GM19468 (cell line): Measurements from ENCODE around the gene MEFV.

Experiments
- ATAC-seq: cut with Tn5 transposase; IDR thresholded peaks from one replicate; pipeline ENCODE4 v1.9.1; 2021; ENCODE audit warnings: mild to moderate bottlenecking, moderate library complexity, moderate number of reproducible peaks; ENCODE audit not compliant: unreplicated experiment; ENCODE audit errors: extremely low read depth

Gene MEFV, protein sequence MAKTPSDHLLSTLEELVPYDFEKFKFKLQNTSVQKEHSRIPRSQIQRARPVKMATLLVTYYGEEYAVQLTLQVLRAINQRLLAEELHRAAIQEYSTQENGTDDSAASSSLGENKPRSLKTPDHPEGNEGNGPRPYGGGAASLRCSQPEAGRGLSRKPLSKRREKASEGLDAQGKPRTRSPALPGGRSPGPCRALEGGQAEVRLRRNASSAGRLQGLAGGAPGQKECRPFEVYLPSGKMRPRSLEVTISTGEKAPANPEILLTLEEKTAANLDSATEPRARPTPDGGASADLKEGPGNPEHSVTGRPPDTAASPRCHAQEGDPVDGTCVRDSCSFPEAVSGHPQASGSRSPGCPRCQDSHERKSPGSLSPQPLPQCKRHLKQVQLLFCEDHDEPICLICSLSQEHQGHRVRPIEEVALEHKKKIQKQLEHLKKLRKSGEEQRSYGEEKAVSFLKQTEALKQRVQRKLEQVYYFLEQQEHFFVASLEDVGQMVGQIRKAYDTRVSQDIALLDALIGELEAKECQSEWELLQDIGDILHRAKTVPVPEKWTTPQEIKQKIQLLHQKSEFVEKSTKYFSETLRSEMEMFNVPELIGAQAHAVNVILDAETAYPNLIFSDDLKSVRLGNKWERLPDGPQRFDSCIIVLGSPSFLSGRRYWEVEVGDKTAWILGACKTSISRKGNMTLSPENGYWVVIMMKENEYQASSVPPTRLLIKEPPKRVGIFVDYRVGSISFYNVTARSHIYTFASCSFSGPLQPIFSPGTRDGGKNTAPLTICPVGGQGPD

DNA sequence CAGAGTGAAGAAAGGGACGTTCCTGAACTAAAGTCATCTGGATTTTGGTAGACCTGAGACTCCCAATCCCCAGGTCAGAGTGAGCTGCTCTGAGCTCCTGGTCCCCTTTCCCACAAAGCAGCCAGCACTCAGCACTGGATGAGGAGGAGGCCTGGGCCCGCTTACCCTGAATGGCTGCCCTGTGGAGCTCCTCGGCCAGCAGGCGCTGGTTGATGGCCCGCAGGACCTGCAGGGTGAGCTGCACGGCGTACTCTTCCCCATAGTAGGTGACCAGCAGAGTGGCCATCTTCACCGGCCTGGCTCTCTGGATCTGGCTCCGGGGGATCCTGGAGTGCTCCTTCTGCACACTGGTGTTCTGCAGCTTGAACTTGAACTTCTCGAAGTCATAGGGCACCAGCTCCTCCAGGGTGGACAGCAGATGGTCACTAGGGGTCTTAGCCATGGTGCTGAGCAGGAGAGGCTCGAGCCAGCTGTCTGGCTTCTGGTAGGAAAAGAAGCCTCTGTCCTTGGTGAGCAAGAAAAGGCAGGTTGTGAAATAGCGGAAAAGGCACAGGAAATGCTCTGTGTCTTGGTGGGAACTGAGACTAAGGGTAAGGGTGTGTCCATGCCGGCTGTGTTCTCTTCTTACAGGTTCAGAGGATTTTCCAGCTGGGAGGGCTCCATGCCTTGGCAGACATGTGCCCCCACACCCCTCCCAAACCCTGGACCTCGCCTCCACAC lies at the start of gene MEFV:
TSS of gene MEFV (minus strand) at position 488 of the 720 bp plus-strand sequence. CDS start at position 442, 46 bp downstream.
- ATAC-seq: no peak

DNA sequence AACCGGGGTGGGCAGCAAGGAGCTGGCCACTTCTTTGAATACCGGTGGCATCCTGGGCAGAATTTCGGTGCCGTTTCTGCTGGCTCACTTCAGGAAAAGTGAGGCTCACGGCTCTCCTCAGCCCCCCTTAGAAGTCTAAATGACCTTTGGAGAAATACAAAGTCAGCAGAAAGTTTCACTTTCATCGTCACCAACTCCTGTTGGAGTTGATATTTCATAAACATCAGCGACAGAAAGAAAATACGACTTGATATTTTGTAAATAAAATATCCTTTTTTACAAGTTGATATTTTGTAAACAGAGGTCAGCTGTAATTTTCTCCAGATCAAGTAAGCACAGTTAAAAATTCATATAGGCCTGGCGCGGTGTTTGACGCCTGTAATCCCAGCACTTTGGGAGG lies 49.6 kb upstream of the MEFV start:
- ATAC-seq: no peak

DNA sequence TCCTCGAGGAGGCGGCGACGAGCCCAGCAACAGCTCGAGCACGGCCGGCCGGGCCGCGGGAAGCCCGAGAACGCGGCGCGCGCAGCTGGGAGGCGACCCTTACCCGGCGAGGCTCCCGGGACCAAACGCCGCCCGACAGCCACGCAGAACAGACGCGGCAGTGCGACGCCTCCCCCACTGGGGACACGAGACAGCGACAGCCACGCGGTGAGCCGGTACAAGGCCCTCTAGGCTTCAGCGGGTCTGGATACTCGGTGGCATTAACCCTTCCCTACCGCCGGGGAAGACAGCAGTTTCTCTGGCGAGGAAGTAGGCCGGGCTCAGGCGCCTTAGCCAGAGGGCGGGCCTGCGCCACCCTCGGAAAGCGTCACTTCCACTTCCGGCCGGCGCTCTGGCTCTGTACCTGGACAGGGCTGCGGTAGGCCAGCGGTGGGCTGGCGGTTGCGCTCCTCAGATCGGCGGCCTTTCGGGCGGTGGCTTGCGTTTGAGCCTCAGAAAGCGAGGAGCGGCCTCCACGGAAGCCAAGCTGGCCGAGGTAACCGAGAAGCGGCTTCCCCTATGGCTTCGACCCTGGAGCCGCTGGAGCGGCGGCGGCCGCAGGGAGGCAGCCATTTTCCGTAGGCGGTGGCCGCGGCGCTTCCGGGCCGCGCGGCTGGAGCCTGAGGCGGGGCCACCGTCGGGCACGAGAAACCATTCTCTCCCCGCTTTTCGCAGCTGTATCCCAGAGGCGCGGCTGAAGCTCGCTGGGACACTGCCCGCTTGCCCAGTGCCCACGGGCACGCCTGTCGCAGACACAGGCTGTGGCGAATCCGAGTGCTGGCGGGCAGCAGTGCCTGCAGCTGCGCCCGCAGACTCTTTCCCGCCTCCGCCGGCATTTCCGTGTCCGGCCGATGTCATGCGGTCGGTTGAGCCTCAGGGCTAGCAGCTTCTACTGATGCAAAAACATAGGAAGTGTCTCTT lies 49.0 kb upstream of the MEFV start, which contains the start of the genes TIGD7 and ZNF75A:
TSS of gene TIGD7 (minus strand) at position 322 of the 960 bp plus-strand sequence. CDS start 4,816 bp downstream, outside the sequence.
TSS of gene ZNF75A (plus strand) at position 389 of the 960 bp plus-strand sequence. CDS start 2,932 bp downstream, outside the sequence.
- ATAC-seq: peak; percentile 56

DNA sequence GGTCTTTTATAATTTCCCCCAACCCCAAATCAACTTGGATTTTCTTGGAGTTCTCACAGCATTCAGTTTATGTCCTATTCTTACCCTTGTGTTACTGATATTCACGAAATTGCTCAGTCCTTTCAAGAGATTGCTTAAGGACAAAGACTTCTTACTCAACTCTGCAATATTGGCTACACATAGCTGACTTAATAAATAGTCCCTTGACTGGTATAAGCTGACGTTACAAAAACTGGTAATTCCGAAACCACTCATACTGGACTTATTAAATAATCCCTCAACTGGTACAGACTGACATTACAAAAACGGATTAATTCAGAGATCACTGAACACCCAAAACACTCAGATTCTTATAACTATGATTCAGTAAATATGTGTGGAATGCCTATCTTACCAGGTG lies 47.9 kb upstream of the MEFV start:
- ATAC-seq: no peak

DNA sequence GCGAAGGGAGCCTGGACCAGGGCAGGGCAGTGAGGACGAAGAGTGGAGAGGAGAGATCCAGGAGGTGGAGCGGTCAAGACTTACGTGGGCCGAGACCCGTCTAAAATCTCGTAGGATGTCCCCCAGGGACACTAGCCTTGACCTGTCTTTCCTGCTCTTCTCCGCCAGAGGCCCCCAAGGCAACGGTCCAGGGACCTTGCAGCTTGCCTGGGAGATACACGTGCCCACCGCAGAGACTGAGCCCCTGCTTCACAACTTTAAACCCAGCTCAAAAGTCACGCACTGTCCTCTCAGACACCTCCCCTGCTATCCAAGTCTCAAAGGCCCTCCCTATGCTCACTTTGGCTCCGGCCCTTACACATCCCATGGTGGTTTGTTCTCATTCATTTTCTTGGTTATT lies 39.4 kb upstream of the MEFV start:
- no peak for ATAC-seq

DNA sequence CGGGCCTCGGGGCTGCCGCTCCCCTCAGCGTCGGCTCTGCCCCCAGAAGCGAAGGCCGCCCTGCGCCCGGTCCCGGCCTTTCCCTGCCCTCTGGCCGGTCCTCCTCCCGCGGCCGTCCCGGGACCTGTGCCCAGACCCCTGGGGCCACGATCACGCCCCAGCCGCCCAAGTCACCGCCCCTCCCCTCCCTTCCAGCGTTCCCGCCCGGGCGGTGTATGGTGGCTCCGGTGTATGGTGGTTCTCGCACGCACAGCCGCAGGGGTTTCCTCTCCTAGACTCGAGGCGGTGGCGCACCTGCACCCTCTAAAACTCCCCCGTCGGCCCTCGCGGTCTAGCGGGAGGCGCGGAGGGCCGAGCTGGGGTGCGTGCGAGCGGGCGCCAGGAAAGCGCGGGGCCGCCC lies 38.8 kb upstream of the MEFV start:
- no peak for ATAC-seq

DNA sequence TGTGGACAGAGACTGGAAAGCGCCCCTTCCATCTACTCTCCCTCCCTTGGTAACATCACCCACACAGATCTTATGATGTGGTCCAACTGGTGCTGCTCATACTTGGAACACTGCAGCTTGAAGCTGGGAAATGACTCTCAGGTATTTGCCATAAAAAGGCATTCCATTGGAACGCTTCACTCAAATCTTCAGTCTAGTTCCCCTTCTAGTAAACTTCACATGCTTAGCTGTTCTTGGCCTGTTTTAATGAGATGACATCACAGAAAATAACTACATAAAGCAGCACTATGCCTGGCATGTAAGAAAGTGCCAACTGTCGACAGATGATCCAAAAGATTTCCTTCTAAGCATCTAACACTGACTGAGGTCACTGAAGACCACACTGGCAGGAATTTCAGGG lies 36.2 kb upstream of the MEFV start:
- ATAC-seq: no peak

DNA sequence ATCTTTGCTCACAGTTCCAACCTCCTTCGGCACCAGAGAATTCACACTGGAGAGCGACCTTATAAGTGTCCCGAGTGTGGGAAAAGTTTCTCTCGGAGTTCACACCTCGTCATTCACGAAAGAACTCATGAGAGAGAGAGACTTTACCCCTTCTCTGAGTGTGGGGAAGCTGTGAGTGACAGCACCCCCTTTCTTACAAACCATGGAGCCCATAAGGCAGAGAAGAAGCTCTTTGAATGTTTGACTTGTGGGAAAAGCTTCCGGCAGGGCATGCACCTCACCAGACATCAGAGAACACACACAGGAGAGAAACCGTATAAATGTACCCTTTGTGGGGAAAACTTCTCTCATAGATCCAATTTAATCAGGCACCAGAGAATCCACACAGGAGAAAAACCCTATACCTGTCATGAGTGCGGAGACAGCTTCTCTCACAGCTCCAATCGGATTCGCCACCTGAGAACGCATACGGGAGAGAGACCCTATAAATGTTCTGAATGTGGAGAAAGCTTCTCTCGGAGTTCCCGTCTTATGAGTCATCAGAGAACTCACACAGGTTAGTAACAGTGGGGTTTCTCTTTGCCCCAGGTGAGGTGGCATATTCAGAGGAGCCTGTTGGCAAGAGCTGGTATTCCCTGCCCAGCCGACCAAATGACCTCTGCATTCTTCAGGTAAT lies 33.7 kb upstream of the MEFV start:
- ATAC-seq: no peak

DNA sequence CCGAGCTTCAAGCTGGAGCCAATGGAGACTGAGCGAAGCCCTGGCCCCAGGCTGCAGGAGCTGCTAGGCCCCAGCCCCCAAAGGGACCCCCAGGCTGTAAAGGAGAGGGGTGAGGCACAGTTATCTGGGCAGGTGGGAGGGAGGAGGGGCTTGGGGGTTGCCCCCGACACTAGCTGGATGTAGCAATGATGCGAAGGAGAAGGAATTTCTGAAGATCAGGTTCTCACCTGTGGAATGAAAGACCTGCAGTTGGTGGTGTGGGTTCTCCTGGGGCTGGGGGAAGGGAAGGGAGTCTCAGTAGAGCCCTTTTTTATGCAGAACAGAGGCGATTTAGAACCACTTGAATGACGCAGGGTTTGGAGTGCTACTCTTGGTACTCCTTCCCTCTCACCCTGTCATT lies 28.7 kb upstream of the MEFV start:
- no peak for ATAC-seq

DNA sequence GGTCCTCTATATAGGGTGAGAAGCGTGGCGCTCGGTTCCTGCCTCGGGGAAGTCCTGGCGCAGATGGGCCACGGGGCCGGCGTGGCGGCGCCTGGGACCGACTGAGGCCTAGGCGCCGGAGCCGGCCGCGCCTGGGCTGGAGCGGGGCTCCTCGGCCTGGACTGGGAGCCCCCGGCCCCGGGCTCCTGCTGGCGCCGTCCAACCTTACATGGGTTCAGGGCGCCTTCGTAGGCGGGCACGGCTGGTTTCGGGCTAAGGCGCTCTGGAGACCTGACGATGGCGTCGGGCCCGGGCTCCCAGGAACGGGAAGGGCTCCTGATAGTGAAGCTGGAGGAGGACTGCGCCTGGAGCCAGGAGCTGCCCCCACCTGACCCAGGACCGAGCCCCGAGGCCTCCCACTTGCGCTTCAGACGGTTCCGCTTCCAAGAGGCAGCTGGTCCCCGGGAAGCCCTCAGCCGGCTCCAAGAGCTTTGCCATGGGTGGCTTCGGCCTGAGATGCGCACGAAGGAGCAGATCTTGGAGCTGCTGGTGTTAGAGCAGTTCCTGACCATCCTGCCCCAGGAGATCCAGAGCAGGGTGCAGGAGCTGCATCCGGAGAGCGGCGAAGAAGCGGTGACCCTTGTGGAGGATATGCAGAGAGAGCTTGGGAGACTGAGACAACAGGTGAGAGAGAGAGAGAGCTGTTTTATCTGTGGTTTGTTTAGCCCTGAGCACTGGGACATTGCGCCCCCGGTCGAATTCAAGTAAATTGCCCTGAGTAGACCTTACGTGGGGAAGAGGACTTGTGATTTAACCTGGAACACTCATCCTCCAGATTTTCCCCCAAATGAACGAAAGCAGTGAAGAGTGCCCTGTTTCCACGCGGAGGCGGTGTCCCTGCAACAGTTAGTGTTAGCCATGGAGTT lies 27.4 kb upstream of the MEFV start:
- ATAC-seq: no peak

DNA sequence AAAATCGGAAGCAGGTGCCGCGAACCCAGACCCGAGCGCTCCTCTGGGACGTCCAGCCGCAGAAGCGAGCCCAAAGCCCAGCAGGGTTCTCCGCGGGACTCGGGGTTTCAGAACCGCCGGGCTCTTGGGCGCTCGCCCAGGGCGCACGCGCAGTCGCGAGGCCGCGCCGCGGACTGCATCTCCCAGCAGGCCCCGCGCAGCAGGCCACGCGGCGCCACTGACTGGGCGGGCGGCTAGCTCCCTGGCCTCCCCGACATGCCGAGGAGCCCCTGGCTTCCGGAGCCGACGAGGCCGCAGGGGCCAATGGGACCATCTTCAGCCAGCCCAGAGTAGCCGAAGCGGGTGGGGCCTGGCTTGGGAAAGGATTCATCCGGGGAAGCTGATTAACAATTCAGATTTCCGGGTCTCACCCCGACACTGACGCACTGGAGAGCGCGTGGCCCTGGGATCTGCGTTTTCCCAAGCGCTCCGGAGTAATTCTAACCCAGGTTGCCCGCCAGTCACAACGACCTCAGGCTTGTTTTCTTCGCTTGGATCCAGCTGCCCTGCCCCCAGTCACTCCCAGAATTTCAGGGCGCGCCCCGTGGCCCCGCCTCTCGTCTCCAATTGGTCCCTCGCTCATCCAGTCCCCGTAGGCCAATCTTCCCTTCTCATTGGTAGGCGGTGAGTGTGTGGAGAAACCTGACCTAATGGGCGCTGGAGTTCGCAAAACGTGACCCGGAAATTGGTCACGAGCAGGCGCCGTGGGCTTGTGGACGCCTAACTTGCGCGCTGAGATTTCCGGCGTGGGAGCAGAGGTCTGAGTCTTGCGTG lies 26.5 kb upstream of the MEFV start, which contains the start of gene ZNF263:
TSS of gene ZNF263 (plus strand) at position 762 of the 813 bp plus-strand sequence. CDS start 328 bp downstream, outside the sequence.
- ATAC-seq: peak; percentile 66

DNA sequence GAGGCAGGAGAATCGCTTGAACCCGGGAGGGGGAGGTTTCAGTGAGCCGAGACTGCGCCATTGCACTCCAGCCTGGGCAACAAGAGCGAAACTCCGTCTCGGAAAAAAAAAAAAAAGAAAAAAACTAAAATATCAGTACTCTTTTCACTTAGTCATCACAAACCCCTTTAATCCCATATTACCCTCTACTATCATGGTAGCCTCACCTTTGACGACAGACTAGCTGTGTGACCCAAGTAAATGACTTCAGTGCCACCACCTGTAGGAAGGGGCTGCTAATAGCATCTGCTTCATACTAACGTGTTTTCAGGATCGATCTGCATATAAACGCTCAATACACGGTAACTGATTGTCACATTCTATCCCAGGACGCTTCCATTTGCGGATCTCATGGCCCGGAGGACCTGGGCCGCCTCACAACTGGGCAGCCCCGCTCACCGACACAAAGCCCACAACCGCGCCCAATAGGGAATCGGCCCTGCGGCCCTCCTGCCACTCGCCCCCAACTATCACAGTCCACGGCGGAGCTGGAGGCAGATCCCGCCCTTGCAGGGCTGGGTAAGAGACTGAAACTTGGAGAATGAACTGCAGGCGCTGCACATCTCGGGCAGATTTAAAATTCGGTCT lies 25.8 kb upstream of the MEFV start:
- ATAC-seq: peak; percentile 3

DNA sequence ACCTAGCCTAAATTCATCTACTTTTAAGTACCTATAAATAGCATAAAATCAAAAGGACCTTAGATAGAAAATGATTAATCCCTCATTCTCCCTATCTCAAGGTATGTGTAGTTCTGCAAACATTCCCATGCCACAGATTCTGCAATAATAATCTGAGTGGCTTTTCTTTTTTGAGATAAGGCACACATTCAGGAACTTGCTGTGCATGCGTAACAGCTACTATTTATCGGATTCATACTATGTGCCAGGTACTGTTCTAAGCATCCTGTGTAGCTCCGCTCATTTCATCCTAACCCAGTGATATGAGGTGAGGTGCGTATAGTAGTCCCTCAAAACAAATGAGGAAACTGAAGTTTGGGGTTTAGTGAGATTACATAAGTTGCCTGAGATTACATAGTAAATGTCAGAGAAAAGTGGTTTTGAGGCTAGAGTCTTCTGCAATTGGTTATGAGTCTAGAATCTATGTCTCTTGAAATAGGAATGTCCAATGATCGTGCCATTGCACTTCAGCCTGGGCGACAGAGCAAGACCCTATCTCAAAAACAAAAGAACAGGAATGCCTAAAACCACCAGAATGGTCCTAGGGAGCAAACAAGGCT lies 24.9 kb upstream of the MEFV start:
- no peak for ATAC-seq

DNA sequence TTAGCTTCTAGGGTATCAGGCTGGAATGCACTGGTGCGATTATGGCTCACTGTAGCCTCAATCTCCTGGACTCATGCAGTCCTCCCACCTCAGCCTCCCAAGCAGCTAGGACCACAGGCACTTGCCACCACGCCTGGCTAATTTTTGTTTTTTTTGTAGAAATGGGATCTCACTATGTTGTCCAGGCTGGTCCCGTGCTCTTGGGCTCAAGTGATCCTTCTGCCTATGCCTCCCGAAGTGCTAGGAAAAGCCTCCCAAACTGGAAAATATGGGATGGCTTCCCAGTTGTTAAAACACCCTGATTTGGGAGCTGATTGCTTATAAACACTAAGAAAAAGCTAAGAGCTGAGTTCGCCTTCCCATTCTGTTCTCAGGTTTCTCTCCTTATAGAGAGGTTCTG lies 20.2 kb upstream of the MEFV start:
- no peak for ATAC-seq

DNA sequence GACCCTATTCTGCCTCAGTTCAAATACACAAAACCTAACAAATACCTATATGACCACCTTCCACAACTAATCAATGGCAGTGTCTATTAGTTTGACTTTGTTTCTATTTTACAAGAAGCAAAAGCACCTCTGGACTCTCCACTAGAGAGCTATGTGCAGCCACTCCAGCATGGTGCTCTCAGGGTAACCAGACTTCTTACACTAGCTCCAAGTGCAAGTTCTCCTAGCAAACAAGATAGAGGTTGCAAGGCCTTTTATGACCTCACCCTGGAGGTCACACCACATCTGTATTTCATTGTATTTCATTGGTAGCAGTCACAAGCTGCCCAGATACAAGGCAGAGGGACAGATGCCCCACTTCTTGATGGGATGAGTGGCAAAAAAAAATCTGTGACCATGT lies 18.5 kb upstream of the MEFV start:
- no peak for ATAC-seq

DNA sequence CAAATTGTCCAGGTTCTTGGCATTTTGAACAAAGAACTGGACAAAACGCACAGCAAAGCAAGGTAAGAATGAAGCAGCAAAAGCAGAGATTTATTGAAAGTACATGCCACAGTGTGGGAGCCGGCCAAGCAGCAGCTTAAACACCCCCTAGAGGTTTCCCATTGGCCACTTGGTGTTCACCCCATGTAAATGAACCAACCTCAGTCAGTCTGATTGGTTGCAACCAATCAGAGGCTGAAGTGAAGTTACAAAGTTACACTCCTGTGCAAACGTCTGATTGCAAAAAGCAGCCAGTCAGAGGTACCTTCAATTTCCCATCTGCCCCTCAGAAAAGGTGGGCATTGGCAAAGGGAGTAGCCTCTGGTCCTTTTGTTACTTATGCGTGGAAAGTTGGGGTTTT lies 18.1 kb upstream of the MEFV start:
- no peak for ATAC-seq
